ENCODE results near the gene BRMS1L.
"Not testable (repeated sequence)": the region's sequence is repeated elsewhere in the genome, so short reads cannot be mapped to it uniquely, and the experiment has no call there.

BRMS1L gene

GRCh38 chr14:35826218-35826951 is at the start of gene BRMS1L:
TSS of gene BRMS1L (plus strand) at chr14:35826338. CDS start at chr14:35826517, 179 bp downstream.
- DNase-seq = peak; percentile 92

- no peak for DNase-seq
These were observed 49.3 kb upstream of the BRMS1L start for GRCh38 chr14:35776823-35777222.

- not testable (repeated sequence) for DNase-seq
These were observed 48.6 kb upstream of the BRMS1L start for GRCh38 chr14:35777550-35777949.

- no peak for DNase-seq
These were observed 46.8 kb upstream of the BRMS1L start for GRCh38 chr14:35779368-35779767.

- DNase-seq = no peak
These were observed 42.4 kb upstream of the BRMS1L start for GRCh38 chr14:35783699-35784098.

- DNase-seq = no peak
These were observed 39.3 kb upstream of the BRMS1L start for GRCh38 chr14:35786856-35787255.

GRCh38 chr14:35789651-35790050 is 36.5 kb upstream of the BRMS1L start:
- no peak for DNase-seq

GRCh38 chr14:35797796-35798195 is 28.3 kb upstream of the BRMS1L start:
- no peak for DNase-seq

GRCh38 chr14:35806006-35806907 is 19.9 kb upstream of the BRMS1L start:
- DNase-seq = no peak

- no peak for DNase-seq
These were observed 18.8 kb upstream of the BRMS1L start for GRCh38 chr14:35807131-35807961.

- no peak for DNase-seq
These were observed 18.0 kb upstream of the BRMS1L start for GRCh38 chr14:35808076-35808637.

GRCh38 chr14:35808638-35809563 is 17.2 kb upstream of the BRMS1L start, which contains the start of gene RALGAPA1:
TSS of gene RALGAPA1 (minus strand) at chr14:35809295. CDS start at chr14:35808835, 460 bp downstream.
- peak; percentile 91 for DNase-seq

GRCh38 chr14:35809597-35809996 is 16.5 kb upstream of the BRMS1L start:
- DNase-seq = no peak

- no peak for DNase-seq
These were observed 15.2 kb upstream of the BRMS1L start for GRCh38 chr14:35810963-35811362.

- DNase-seq = peak; percentile 56
These were observed 11.7 kb upstream of the BRMS1L start for GRCh38 chr14:35814371-35815005.

GRCh38 chr14:35818346-35819115 is 7.6 kb upstream of the BRMS1L start:
- DNase-seq = no peak

GRCh38 chr14:35819591-35820540 is 6.3 kb upstream of the BRMS1L start:
- DNase-seq = no peak

GRCh38 chr14:35821564-35822411 is 4.3 kb upstream of the BRMS1L start:
- no peak for DNase-seq

Measured in activated CD4-positive, alpha-beta T cell treated with anti-CD3 and anti-CD28 coated beads for 1 hour (primary cell).